Central memory CD4-positive, alpha-beta T cell (primary cell): ENCODE data around the gene FIBCD1.

Experiments
- DNase-seq: peaks from one replicate; pipeline ENCODE4 v3.0.0; 2022

Gene FIBCD1

DNA sequence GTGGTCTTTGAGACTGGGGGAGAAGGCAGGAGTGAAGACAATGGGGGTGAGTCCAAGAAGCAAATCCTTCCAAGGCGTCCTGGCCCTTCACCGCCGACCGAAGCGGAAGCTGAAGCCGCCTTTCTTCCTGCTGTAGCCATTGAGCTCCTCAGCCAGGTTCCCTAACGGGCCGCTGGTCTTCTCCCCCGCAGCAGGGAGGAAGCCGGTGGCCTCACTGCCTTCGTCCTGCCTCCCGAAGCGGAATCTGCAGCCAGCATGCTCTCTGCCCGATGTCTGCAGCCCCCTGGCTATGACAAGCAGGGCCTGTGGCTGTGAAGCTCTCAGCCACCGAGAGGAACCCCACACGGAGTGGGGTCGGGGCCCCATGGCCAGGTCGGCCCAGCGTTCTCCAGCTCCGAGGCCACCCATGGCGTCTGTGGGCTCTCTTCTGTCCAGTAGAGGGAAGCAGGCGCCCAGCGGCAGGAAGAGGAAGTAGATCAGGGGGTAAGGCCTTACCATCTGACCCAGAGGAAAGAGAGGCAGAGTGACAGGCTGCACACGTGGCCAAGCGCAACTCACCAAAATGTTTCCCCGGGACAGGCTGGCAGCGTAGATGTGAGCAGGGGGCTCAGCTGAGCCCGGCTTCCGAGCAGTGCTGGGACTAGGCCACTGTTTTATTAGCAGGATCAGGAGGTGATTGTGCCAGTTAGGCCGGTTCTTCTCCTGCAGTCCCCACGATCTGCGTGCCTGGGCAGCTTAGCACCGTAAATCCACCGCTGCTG lies 45.5 kb downstream of the FIBCD1 start:
- no peak for DNase-seq

DNA sequence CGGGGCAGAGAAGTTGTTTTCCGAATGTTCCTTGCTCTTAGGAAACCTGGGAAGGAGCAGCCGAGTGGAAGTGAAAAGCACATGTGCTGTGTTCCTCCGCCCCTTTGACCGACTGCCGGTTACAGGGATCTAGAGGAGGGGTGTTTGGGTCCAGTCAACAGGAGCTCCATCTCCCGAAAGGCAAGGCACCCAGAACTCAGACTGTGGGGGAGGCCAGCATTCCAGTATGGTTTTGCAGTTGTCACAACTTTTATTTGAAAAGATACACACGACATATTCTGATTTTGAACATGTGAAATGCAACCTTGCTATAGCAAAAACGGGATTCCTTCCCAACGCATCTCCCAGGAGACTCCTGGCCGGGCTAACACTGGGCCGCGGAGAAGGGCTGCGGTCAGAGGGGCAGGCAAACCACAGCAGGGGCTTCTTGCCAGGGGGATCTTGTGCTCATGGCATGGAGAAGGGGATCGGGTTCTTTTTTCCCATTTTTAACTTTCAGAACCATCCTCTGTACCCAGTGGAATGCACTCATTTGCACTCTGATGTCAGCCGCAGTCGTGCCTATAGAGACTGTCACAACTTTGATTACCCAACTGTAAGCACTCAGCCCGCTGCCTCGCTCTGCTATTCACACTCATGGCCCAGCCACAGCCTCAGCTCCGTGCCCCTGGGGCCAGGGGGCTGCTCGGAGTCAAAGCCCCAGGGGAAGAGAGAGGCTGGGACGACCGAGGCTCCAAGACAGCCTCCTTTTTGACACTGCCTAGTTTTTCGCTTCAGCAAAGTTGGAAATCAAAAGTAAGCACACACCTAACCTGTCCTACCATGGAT lies 46.4 kb downstream of the FIBCD1 start:
- DNase-seq: no peak

DNA sequence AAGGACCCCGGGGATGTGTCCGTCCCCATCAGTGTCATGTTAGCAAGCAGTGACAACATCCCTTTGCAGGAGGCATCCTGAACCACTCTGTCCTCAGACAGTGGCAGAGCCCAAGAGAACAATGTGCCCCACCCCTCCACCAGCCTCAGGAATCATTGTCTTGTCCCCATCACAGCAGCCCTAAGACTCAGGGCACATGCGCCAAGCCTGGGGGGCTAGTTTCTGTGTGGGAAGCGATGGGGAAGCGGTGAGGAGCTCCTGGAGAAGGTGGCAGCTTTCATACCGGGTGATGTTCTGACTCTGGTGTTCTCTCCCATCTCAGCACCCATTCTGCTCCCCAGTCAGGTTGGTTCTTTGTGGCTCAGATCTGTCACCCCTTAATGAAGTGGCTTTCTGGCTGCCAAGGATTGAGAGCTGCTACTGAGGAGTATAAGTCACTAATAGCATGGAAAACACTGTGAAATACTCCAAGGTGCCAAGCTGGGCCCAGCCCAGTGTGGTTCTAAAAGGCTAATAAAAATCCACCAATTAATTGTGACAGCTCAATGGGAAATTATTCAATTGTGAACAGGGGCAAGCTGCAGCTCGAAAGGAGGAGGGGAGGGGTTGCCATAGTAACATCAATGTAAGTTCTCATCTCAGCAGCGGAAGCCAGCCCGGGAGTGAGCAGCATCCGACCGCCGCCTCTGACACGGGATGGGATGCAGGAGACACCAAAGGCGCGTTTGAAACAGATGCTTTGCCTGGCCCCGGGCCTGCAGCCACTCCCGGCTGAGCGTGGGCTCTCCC lies 47.2 kb downstream of the FIBCD1 start:
- DNase-seq: no peak

DNA sequence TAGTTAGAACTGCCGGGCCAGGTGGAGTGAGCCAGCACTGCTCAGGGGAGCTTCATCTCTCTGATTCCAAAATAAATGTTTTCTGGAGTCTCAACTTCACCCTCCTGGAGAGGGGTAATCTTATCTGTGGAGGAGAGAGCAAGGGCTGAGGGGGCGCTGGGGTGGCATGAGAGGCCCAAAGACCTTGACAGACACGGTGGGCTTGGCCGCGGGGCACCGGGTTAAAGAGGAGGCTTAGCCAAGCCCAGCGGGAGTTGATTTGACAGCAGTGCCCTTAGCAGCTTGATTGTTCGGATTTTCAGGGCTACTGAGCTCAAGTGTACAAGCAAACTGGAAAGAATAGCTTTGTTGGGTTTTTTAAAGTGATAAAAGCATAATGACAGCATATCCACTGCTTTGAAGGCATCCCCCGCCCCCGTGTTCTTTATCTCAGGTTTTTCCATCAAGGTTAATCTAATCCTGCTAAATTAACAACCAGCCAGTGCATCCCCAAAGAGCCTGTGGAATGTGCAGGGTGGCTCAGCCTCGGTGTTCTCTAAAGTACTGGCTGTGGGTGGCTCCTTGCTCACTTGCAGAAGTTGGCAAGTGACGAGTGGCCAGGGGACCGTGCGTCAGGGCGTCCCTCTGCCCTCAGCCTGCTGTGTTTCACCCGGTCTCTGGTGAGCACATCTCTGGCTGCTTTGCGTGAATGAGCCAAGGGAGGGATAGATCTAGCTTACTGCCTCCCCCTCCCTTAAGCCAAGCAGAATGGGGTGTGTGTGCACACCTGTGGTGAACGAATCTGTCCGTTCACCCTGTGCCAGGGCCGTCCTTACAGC lies 48.0 kb downstream of the FIBCD1 start:
- DNase-seq: no peak

DNA sequence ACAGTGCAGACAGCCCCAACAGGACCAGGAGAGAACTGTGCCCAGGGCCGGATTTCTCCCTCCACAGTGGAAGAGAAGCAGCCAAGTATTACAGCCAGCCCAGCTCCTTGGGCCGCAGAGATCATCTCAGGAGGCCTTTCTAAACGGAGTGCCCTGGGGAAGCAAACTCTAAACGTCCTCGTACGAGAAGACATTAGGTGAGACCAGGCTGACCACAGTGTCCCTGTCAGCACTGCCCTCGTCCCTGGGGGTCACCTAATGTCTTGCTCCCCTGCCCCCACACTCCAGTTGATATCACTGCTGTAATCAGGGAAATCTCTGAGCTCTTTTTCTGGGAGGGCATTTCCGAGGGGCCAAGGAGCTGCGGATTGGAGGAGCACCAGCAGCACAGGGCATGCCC lies 48.9 kb downstream of the FIBCD1 start:
- DNase-seq: no peak

DNA sequence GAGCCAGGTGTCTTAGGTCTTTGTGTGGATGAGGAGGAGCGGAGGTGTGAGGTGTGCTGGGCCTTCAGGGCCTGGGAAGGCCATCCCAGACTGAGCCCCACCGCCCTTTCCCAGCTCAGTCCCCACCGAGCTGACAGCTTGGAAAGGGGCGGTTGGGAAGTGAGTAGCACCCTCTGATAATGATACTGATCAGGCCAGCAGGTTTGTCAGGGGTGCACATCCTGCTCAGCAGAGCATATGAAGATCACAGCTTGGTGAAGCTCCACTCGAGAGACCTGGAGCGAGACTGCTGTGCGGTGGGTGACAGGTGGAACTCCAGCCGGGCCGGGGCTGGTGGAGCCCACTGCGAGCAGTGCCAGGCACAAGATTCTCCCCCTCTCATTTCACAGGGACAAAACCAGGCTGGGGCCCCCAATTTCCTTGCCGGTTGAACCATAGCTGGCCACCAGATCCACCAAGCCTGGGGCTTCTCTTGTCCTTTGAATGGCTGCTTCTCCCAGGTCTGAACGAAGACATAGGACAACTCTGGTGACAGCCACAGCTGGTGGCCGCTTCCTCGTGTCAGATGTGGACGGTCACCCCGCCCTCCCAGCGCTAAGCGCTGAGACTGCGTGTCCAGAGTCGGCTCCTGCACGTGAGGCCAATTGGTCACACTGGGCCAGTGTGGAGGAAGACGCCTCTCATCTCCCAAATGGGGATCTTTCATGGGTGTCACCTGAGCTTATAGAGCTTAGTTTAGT lies 50.7 kb downstream of the FIBCD1 start:
- no peak for DNase-seq

DNA sequence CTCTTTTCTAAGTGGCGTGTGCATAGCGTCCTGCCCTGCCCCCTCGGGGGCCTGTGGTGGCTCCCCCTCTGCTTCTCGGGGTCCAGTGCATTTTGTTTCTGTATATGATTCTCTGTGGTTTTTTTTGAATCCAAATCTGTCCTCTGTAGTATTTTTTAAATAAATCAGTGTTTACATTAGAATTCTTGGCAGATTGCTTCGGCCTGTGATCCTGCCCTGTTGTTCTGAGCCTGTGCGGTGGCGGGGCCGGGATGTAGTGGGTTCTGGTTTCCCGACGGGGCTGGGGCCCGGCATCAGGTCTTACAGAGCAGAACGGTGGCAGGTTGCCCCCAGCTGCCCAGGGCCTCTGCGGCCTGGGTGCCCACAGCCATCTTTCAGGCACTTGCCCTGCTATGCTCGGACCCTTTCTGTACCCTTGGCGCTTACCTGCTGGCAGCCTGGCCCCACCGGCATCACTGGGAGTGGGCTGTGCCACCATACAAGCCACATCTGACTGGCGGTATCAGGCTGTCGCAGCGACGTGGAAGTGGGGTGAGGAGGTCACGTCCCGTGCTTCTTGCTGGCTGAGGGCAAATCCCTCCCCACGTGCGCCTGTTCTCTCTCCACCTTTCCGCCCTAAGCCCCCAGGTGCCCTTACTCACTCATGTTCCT lies 51.4 kb downstream of the FIBCD1 start:
- DNase-seq: no peak

DNA sequence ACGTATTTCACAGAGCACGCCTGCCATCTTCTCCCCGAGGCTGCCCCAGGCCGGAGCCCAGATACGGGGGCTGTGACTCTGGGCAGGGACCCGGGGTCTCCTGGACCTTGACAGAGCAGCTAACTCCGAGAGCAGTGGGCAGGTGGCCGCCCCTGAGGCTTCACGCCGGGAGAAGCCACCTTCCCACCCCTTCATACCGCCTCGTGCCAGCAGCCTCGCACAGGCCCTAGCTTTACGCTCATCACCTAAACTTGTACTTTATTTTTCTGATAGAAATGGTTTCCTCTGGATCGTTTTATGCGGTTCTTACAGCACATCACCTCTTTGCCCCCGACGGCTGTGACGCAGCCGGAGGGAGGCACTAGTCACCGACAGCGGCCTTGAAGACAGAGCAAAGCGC lies 52.1 kb downstream of the FIBCD1 start:
- DNase-seq: no peak

DNA sequence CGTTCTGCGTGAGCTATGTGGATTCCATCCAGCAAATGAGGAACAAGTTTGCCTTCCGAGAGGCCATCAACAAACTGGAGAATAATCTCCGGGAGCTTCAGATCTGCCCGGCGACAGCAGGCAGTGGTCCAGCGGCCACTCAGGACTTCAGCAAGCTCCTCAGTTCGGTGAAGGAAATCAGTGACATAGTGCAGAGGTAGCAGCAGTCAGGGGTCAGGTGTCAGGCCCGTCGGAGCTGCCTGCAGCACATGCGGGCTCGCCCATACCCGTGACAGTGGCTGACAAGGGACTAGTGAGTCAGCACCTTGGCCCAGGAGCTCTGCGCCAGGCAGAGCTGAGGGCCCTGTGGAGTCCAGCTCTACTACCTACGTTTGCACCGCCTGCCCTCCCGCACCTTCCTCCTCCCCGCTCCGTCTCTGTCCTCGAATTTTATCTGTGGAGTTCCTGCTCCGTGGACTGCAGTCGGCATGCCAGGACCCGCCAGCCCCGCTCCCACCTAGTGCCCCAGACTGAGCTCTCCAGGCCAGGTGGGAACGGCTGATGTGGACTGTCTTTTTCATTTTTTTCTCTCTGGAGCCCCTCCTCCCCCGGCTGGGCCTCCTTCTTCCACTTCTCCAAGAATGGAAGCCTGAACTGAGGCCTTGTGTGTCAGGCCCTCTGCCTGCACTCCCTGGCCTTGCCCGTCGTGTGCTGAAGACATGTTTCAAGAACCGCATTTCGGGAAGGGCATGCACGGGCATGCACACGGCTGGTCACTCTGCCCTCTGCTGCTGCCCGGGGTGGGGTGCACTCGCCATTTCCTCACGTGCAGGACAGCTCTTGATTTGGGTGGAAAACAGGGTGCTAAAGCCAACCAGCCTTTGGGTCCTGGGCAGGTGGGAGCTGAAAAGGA lies 53.3 kb downstream of the FIBCD1 start:
- no peak for DNase-seq

DNA sequence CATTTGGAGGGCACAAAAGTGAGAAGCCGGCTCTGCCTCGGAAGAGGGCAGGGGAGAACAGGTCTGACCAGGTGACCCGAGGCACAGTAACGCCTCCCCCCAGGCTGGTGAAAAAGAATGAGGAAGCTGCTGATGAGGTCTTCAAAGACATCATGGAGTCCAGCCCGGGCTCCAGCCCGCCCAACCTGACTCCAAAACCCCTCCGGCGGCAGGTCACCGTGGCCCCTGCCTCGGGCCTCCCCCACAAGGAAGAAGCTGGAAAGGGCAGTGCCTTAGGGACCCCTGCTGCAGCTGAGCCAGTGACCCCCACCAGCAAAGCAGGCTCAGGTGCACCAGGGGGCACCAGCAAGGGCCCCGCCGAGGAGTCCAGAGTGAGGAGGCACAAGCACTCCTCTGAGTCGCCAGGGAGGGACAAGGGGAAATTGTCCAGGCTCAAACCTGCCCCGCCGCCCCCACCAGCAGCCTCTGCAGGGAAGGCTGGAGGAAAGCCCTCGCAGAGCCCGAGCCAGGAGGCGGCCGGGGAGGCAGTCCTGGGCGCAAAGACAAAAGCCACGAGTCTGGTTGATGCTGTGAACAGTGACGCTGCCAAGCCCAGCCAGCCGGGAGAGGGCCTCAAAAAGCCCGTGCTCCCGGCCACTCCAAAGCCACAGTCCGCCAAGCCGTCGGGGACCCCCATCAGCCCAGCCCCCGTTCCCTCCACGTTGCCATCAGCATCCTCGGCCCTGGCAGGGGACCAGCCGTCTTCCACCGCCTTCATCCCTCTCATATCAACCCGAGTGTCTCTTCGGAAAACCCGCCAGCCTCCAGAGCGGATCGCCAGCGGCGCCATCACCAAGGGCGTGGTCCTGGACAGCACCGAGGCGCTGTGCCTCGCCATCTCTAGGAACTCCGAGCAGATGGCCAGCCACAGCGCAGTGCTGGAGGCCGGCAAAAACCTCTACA lies 54.2 kb downstream of the FIBCD1 start:
- DNase-seq: no peak

DNA sequence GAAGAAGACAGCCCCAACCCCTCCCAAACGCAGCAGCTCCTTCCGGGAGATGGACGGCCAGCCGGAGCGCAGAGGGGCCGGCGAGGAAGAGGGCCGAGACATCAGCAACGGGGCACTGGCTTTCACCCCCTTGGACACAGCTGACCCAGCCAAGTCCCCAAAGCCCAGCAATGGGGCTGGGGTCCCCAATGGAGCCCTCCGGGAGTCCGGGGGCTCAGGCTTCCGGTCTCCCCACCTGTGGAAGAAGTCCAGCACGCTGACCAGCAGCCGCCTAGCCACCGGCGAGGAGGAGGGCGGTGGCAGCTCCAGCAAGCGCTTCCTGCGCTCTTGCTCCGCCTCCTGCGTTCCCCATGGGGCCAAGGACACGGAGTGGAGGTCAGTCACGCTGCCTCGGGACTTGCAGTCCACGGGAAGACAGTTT lies 54.9 kb downstream of the FIBCD1 start:
- DNase-seq: no peak

DNA sequence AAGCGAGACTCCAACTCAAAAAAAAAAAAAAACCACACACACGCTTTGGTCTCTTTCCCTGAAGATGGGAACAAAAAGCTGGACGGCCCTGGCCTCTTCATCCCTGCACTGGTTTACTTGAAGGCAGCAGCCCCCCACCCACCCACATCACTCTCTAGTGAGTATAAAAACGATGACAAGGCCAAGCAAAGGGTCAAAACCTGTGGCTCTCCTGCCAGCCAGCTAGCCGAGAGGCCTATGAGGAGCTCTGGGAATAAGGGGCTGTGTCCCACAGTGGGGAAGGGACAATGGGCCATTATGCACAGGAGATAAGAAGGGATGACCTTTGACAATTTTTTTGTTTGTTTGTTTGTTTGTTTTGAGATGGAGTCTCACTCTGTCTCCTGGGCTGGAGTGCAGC lies 55.6 kb downstream of the FIBCD1 start:
- DNase-seq: no peak

DNA sequence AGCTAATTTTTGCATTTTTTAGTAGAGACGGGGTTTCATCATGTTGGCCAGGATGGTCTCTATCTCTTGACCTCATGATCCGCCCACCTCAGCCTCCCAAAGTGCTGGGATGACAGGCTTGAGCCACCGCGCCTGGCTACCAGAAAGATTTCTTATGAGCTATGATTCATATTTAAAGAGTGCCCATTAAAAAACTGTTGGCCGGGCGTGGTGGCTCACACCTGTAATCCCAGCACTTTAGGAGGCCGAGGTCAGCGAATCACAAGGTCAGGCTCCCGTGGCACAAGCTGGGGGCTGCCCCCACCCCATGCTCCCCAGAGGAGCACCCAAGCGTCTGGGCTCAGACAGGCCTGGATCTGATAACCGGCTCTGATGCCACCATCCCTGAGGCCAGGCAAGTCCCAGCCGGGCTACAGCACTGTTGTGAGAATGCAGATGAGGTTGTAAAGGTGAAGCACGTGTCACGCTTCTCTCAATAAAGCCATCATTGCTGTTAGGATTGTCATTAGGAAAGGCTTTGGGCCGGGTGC lies 56.3 kb downstream of the FIBCD1 start:
- no peak for DNase-seq

DNA sequence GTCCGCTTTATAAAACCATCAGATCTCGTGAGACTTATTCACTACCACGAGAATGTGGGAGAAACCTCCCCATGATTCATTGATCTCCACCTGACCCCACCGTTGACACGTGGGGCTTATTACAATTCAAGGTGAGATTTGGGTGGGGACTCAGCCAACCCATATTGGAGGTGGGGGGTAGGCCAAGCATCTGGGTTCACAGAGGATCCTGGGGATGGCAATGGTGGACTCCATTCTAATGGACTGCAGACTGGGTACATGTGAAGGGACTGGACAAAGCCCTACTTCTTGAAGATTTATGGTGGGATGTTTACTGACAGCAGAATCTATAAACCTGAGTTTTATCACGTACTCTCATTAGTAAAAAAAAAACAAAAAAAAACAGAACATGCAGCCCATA lies 57.5 kb downstream of the FIBCD1 start:
- no peak for DNase-seq

DNA sequence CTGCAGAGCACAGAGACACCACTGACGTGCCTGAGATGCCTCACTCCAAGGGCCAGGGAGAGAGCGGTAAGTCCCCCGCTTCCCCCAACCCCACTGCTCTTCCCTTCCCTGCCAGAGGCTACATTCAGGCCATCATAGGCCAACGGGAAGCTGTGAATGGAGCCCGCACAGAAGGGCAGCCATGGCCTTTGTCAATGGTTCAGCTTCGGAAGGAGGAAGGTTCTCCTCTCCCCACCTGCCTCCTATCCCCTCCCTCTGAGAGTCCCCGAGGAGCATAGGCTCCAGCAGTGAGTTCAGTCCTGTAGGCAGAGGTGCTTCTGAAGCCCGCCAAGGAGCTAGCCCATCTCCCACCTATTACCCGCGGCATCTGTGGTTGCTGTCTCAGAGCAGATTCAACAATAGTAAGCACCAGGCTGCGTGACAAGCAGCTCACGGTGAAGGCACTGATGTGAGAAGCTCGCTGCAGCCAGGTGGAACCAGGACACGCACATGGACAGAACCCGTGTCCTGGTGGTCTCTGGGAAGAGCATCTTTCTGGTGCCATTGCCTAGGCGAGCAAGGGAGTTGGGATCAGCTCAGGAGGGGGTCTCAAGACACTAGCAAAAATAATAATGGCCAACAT lies 58.3 kb downstream of the FIBCD1 start:
- no peak for DNase-seq

DNA sequence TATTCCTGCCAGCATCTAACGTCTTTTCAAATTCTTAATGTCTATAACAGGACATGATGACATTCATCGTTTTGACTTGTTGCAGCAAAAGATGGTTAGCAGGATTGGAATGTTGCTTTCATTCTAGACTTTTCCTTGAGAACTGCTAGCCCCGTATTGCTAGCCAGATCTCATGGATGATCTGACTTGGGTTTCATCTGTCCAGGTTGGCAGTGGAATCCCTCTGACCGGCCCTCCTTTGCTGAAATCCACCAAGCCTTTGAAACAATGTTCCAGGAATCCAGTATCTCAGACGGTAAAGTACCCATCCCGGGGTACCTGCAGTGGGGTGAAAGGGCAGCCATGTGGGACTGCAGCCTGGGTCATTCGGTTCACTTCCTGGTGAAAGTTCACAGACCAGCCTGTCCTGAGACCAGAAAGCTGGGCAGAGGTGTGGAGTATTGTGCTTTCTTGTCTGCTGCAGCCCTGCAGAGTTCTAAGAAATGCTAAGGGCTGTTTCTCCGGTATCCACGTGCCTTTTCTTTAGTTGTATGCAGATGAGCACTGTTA lies 59.1 kb downstream of the FIBCD1 start:
- no peak for DNase-seq

DNA sequence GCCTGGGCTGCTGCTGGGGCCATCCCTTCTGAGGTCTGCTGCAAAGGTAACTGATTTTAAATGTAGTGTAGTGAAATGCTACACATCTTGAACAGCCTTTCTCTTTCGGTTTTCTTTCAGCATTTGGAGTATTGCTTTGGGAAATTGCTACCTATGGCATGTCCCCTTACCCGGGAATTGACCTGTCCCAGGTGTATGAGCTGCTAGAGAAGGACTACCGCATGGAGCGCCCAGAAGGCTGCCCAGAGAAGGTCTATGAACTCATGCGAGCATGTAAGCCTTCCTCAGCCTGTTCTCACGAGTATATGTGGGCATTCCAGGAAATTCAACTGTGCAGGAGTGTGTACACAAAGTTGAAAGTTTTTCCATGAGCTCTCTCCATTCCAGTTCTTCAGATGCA lies 60.8 kb downstream of the FIBCD1 start:
- DNase-seq: no peak

DNA sequence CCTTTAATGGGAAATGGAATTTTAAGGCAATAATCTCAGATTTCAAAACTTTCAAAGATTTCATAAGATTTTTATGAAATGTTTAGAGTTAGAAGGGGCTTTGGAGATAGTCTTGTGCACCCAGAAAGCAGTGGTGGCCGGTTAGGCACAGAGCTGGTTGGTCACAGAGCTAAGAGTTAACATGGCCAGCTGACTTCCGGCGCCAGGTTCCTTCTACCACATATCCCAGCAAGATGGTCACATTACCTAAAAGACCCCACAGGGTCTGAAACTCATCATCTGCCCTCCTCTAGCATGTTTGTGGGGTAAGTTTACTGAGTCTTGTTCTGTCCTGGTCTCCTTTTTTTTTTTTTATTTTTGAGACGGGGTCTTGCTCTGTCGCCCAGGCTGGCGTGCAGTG lies 61.7 kb downstream of the FIBCD1 start:
- no peak for DNase-seq
